Measurements from ENCODE around the gene TPCN1.
"Not testable (repeated sequence)": the region's sequence is repeated elsewhere in the genome, so short reads cannot be mapped to it uniquely, and the experiment has no call there.

DNA sequence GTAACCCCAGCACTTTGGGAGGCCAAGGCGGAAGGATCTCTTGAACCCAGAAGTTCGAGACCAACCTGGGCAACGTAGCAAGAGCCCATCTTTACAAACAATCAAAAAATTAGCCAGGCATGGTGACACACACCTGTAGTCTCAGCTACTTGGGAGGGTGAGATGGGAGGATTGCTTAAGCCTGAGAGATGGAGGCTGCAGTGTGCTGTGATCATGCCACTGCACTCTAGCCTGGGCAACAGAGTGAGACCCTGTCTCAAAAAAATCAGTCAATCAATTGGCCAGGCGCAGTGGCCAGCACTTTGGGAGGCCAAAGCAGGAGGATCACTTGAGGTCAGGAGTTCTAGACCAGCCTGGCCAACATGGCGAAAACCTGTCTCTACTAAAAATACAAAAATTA lies 14.5 kb upstream of the TPCN1 start:
- TF ChIP-seq, protein P1, sequence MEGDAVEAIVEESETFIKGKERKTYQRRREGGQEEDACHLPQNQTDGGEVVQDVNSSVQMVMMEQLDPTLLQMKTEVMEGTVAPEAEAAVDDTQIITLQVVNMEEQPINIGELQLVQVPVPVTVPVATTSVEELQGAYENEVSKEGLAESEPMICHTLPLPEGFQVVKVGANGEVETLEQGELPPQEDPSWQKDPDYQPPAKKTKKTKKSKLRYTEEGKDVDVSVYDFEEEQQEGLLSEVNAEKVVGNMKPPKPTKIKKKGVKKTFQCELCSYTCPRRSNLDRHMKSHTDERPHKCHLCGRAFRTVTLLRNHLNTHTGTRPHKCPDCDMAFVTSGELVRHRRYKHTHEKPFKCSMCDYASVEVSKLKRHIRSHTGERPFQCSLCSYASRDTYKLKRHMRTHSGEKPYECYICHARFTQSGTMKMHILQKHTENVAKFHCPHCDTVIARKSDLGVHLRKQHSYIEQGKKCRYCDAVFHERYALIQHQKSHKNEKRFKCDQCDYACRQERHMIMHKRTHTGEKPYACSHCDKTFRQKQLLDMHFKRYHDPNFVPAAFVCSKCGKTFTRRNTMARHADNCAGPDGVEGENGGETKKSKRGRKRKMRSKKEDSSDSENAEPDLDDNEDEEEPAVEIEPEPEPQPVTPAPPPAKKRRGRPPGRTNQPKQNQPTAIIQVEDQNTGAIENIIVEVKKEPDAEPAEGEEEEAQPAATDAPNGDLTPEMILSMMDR (conservative IDR thresholded peaks at IDR 0.05 in 1 of 2, IDR thresholded peaks at IDR 0.05 in 1 of 2; ENCODE audit: low read depth in 1 of 2, low read length in 2 of 2): not testable (repeated sequence)
- TF ChIP-seq EZH2 (IDR thresholded peaks at IDR 0.05; ENCODE audit: low read length, missing control alignments): not testable (repeated sequence)
